Measurements from ENCODE around the gene NR6A1.

- TF ChIP-seq ZFP3 (CRISPR knock-in tag; IDR thresholded peaks at IDR 0.05) (no peak), CREB5 (CRISPR knock-in tag; IDR thresholded peaks at IDR 0.05; ENCODE audit: low read depth) (no peak), ZFP30 (CRISPR knock-in tag; IDR thresholded peaks at IDR 0.05) (no peak), ESRRG (CRISPR knock-in tag; IDR thresholded peaks at IDR 0.05) (no peak), PATZ1 (CRISPR knock-in tag; IDR thresholded peaks at IDR 0.05; ENCODE audit: borderline replicate concordance) (no peak), ZNF565 (CRISPR knock-in tag; conservative IDR thresholded peaks at IDR 0.05; ENCODE audit: low read depth) (no peak), ARNTL (CRISPR knock-in tag; IDR thresholded peaks at IDR 0.05; ENCODE audit: borderline replicate concordance, low read depth) (no peak)
Measured at GRCh38 chr9:124780757-124781151, 9.6 kb upstream of the NR6A1 start.

Measured in SK-N-SH treated with all-trans-retinoic acid at 6 μM for 48 hours (cell line).